KMS-11 (cell line): ENCODE results near the gene BLTP3B.
A peak's percentile ranks its signal among the peaks of the same experiment; 100 is the strongest.

ENCODE experiments used
- H2AFZ ChIP-seq: fragments of 200-600 bp; sonication (generic); 2 replicates; pipeline ENCODE4 v1.6.1; 2016; ENCODE audit warnings: antibody characterized with exemption, mixed run types, low read depth
- H3K27ac ChIP-seq: fragments of 200-600 bp; sonication (generic); 2 replicates; pipeline ENCODE4 v1.6.1; 2016; ENCODE audit warnings: mild to moderate bottlenecking, mixed run types
- H3K27me3 ChIP-seq: fragments of 200-600 bp; sonication (generic); 2 replicates; pipeline ENCODE4 v1.6.1; 2017; ENCODE audit warnings: mild to moderate bottlenecking, low read depth, mixed run types, moderate library complexity; ENCODE audit not compliant: insufficient read depth
- H3K36me3 ChIP-seq: fragments of 200-600 bp; sonication (generic); 2 replicates; pipeline ENCODE4 v1.6.1; 2017; ENCODE audit warnings: mild to moderate bottlenecking, mixed run types; ENCODE audit not compliant: insufficient read depth
- H3K4me1 ChIP-seq: fragments of 200-600 bp; sonication (generic); 2 replicates; pipeline ENCODE4 v1.6.1; 2016; ENCODE audit warnings: mild to moderate bottlenecking, low read depth, mixed run types; ENCODE audit not compliant: poor library complexity, severe bottlenecking
- H3K4me2 ChIP-seq: fragments of 200-600 bp; sonication (generic); 2 replicates; pipeline ENCODE4 v1.7.0; 2016; ENCODE audit warnings: mild to moderate bottlenecking, mixed run types
- H3K4me3 ChIP-seq: fragments of 200-600 bp; sonication (generic); IDR thresholded peaks from 2 replicates; pipeline ENCODE4 v1.6.1; 2017; ENCODE audit warnings: low read depth, low read length, mixed read lengths; ENCODE audit not compliant: insufficient read depth
- H3K79me2 ChIP-seq: fragments of 200-600 bp; sonication (generic); 2 replicates; pipeline ENCODE4 v1.6.1; 2016; ENCODE audit warnings: low read depth, mixed run types; ENCODE audit not compliant: insufficient read depth
- H3K9ac ChIP-seq: fragments of 200-600 bp; sonication (generic); 2 replicates; pipeline ENCODE4 v1.6.1; 2016; ENCODE audit warnings: mild to moderate bottlenecking, mixed run types
- H4K20me1 ChIP-seq: fragments of 200-600 bp; sonication (generic); 2 replicates; pipeline ENCODE4 v1.6.1; 2016; ENCODE audit warnings: mild to moderate bottlenecking, mixed run types; ENCODE audit not compliant: insufficient read depth
- CTCF ChIP-seq: fragments of 200-600 bp; sonication (generic); conservative IDR thresholded peaks from 2 replicates; pipeline ENCODE4 v1.6.1; 2017; ENCODE audit warnings: low read depth, mild to moderate bottlenecking, antibody characterized with exemption, low read length, moderate library complexity, mixed read lengths

BLTP3B gene

GRCh38 chr12:100187068-100187467 is 44.4 kb upstream of the BLTP3B start:
- H3K36me3 ChIP-seq: no peaks in the 10 kb centered on the region
- H3K27me3 ChIP-seq: no peaks in the 10 kb centered on the region
- no peak overlapping the region for H2AFZ ChIP-seq
- TF ChIP-seq CTCF: no peak
- no peaks in the 10 kb centered on the region for H4K20me1 ChIP-seq
- H3K4me1 ChIP-seq: peaks cover 21% of the 10 kb centered on the region
- no peak overlapping the region for H3K27ac ChIP-seq
- H3K79me2 ChIP-seq: no peaks in the 10 kb centered on the region
- H3K4me2 ChIP-seq: no peak overlapping the region
- no peak overlapping the region for H3K9ac ChIP-seq
- no peak overlapping the region for H3K4me3 ChIP-seq

GRCh38 chr12:100186071-100186470 is 43.4 kb upstream of the BLTP3B start:
- no peak overlapping the region for H2AFZ ChIP-seq
- no peak for TF ChIP-seq CTCF
- H3K4me3 ChIP-seq: no peak overlapping the region
- peak overlapping the region; percentile 88 for H3K4me2 ChIP-seq
- no peaks in the 10 kb centered on the region for H3K27me3 ChIP-seq
- H3K27ac ChIP-seq: no peak overlapping the region
- H3K36me3 ChIP-seq: no peaks in the 10 kb centered on the region
- no peaks in the 10 kb centered on the region for H3K79me2 ChIP-seq
- H3K4me1 ChIP-seq: peaks cover 21% of the 10 kb centered on the region
- H4K20me1 ChIP-seq: no peaks in the 10 kb centered on the region
- H3K9ac ChIP-seq: no peak overlapping the region

GRCh38 chr12:100185361-100185894 is 42.8 kb upstream of the BLTP3B start:
- TF ChIP-seq CTCF: no peak
- peak overlapping the region; percentile 5; the same call in 1 of the 2 replicates for H3K9ac ChIP-seq

GRCh38 chr12:100184549-100185145 is 42.0 kb upstream of the BLTP3B start:
- Histone ChIP-seq H2AFZ (no peak overlapping the region), H3K36me3 (no peaks in the 10 kb centered on the region), H3K27ac (no peak overlapping the region), H3K4me3 (no peak overlapping the region), H3K4me1 (peaks cover 21% of the 10 kb centered on the region), H3K4me2 (peak overlapping the region; percentile 88), H3K27me3 (no peaks in the 10 kb centered on the region), H3K9ac (no peak overlapping the region), H3K79me2 (no peaks in the 10 kb centered on the region), H4K20me1 (no peaks in the 10 kb centered on the region)
- TF ChIP-seq CTCF: no peak

More at GRCh38 chr12:100185361-100185894, 42.8 kb upstream of the BLTP3B start:
- Histone ChIP-seq H2AFZ (peak overlapping the region; percentile 12; the same call in 1 of the 2 replicates), H3K4me1 (peaks cover 21% of the 10 kb centered on the region), H4K20me1 (no peaks in the 10 kb centered on the region), H3K4me2 (peak overlapping the region; percentile 88), H3K27ac (no peak overlapping the region; the same call in 1 of the 2 replicates), H3K4me3 (no peak overlapping the region), H3K79me2 (no peaks in the 10 kb centered on the region), H3K36me3 (no peaks in the 10 kb centered on the region), H3K27me3 (no peaks in the 10 kb centered on the region)
